CD4-positive, alpha-beta T cell (primary cell): ENCODE measurements around the gene TENT4A. TPM values are rescaled to one million over a fixed set of nuclear protein-coding genes. Genes with fewer than 3 reads are reported as not detected.
"Not testable (repeated sequence)": the region's sequence is repeated elsewhere in the genome, so short reads cannot be mapped to it uniquely, and the experiment has no call there.

Experiments
- ATAC-seq: fragments of 200-7000 bp; cut with Tn5 transposase; one replicate; pipeline ENCODE4 v1.10.0; 2022; ENCODE audit warnings: mild to moderate bottlenecking; ENCODE audit not compliant: poor library complexity
- CTCF ChIA-PET: fragments of 350-600 bp; sonication (Branson Sonifier 250); formaldehyde crosslinking; loops from one replicate; lab custom pipeline; 2021; ENCODE audit warnings: antibody characterized with exemption, inconsistent platforms; lab: Charles Lee
- POLR2A ChIA-PET: fragments of 350-600 bp; sonication (Branson Sonifier 250); formaldehyde crosslinking; loops from one replicate; lab custom pipeline; 2021; ENCODE audit warnings: antibody characterized with exemption, inconsistent platforms; lab: Charles Lee
- DNase-seq, 14 experiments: peaks; one replicate each; pipeline ENCODE4 v3.0.0-alpha.2; 2013 to 2020; ENCODE audit warnings: mixed read lengths in 2 of 14
- H3K27ac ChIP-seq, 2 donors: one replicate each; pipeline versions ENCODE4 v1.5.1 to v1.7.0; 2013; ENCODE audit warnings: low read length in 2 of 2, low read depth in 1 of 2, mild to moderate bottlenecking in 1 of 2
- H3K27me3 ChIP-seq, 2 experiments: 1 replicate in 1 of 2; 2 replicates in 1 of 2; pipeline versions ENCODE4 v1.6.1 to v1.7.0; 2013; ENCODE audit warnings: low read length in 2 of 2, control low read depth in 1 of 2, mild to moderate bottlenecking in 1 of 2, moderate library complexity in 1 of 2; ENCODE audit not compliant: insufficient read depth in 2 of 2, control insufficient read depth in 1 of 2
- H3K36me3 ChIP-seq: one replicate; pipeline ENCODE4 v1.6.1; 2013; ENCODE audit warnings: low read length, control low read depth; ENCODE audit not compliant: insufficient read depth
- H3K4me1 ChIP-seq: one replicate; pipeline ENCODE4 v1.6.1; 2013; ENCODE audit warnings: low read length, control low read depth; ENCODE audit not compliant: insufficient read depth
- H3K4me3 ChIP-seq: one replicate; pipeline ENCODE4 v1.5.1; 2013; ENCODE audit warnings: mild to moderate bottlenecking, low read length, moderate library complexity
- H3K9me3 ChIP-seq, 2 experiments: 1 replicate in 1 of 2; 2 replicates in 1 of 2; pipeline versions ENCODE4 v1.6.1 to v1.7.0; 2013; ENCODE audit warnings: low read length in 2 of 2, mild to moderate bottlenecking in 2 of 2, control low read depth in 1 of 2, moderate library complexity in 1 of 2; ENCODE audit not compliant: control insufficient read depth in 1 of 2, insufficient read depth in 1 of 2
- H3K27ac Mint-ChIP-seq: one replicate; pipeline ENCODE4 v1.8.0; 2020; ENCODE audit warnings: mixed read lengths
- H3K27me3 Mint-ChIP-seq: one replicate; pipeline ENCODE4 v1.8.0; 2021; ENCODE audit warnings: mixed read lengths
- H3K36me3 Mint-ChIP-seq: one replicate; pipeline ENCODE4 v1.8.0; 2021; ENCODE audit warnings: low read depth, mixed read lengths
- H3K4me1 Mint-ChIP-seq: one replicate; pipeline ENCODE4 v1.8.0; 2021; ENCODE audit warnings: low read depth, mixed read lengths
- H3K4me3 Mint-ChIP-seq: one replicate; pipeline ENCODE4 v1.8.0; 2020; ENCODE audit warnings: mild to moderate bottlenecking, mixed read lengths
- H3K9me3 Mint-ChIP-seq: one replicate; pipeline ENCODE4 v1.8.0; 2020; ENCODE audit warnings: mixed read lengths
- intact Hi-C, 2 experiments: fragments of 100-400 bp; cut with DNase I in 1 of 2; cut with micrococcal nuclease in 1 of 2; formaldehyde crosslinking; loops; one replicate each; pipeline versions ENCODE4 v1.15.1 to v1.9.0; 2023 to 2025; cut with DNase I, micrococcal nuclease
- total RNA-seq, 174 experiments: library from RNA in 2 of 174; stranded (reverse) in 2 of 174; gene quantifications; one replicate each; pipeline ENCODE4 v1.2.3 and lab custom pipeline; 2021 to 2026
- TF ChIP-seq, protein P1 (sequence below): fragments of 200-600 bp; IDR thresholded peaks from one replicate; pipeline ENCODE4 v1.8.0; 2022; ENCODE audit warnings: antibody characterized with exemption, mild to moderate bottlenecking

Gene TENT4A
- total RNA-seq, 2 experiments from 2014 or later = 49.2 to 51.9 TPM

DNA sequence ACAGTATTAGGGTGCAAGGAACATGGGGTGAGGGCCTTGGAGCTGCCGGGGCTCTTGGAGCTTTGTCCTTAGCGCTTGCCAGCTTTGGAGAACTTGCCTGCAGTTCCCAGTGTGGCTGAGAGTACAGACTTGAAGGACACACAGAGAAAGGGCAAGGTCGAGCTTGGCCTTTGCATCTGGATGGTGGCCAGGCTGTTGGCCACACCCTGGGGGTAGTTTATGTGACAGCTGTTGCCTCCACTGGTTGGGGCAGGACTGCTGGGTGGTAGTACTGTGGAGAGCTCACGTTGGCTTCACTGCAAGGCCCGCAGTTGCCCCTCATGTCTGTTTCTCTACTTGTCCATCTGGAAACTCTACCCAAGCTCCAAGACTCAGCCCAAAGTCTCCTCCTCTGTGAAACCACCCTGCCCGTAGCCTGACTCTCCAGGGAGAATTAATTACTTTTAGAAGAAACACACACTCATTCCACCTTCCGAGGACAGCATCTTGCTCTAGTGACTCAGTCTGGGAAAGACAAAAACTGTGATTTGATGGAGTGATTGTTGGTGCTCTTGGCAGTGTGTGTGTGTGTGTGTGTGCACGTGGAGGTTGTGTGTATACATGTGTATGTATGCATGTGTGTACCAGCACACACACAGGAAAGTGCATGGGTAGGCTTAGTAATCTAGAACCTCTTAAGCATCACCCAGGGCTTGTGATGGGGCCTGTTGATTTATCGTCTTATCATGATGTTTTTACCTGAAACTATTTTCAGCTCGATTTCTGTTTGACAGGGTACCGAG, 57.8 kb downstream of the TENT4A start:
- Mint-ChIP-seq H3K36me3 (no peaks in the 10 kb centered on the region), H3K27me3 (peaks cover 11% of the 10 kb centered on the region), H3K4me1 (peaks cover 6% of the 10 kb centered on the region), H3K9me3 (no peaks in the 10 kb centered on the region), H3K4me3 (no peak overlapping the region), H3K27ac (no peak overlapping the region)
- DNase-seq (no peak), ATAC-seq (no peak)
- Histone ChIP-seq H3K36me3 (no peaks in the 10 kb centered on the region), H3K4me3 (no peak overlapping the region), H3K4me1 (peaks cover 13% of the 10 kb centered on the region), H3K27me3 (peaks cover 8 to 9% of the 10 kb centered on the region in 2 experiments), H3K9me3 (peaks cover 0 to 7% of the 10 kb centered on the region in 2 experiments), H3K27ac (no peak overlapping the region)
- POLR2A ChIA-PET = no interaction called here
- CTCF ChIA-PET = interaction anchor here (0.6 kb wide), 1 partner anchor 321 kb away, joined by 5 read pairs; no protein-coding TSS in a partner anchor
- TF ChIP-seq, protein P1, sequence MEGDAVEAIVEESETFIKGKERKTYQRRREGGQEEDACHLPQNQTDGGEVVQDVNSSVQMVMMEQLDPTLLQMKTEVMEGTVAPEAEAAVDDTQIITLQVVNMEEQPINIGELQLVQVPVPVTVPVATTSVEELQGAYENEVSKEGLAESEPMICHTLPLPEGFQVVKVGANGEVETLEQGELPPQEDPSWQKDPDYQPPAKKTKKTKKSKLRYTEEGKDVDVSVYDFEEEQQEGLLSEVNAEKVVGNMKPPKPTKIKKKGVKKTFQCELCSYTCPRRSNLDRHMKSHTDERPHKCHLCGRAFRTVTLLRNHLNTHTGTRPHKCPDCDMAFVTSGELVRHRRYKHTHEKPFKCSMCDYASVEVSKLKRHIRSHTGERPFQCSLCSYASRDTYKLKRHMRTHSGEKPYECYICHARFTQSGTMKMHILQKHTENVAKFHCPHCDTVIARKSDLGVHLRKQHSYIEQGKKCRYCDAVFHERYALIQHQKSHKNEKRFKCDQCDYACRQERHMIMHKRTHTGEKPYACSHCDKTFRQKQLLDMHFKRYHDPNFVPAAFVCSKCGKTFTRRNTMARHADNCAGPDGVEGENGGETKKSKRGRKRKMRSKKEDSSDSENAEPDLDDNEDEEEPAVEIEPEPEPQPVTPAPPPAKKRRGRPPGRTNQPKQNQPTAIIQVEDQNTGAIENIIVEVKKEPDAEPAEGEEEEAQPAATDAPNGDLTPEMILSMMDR = no peak
- intact Hi-C loops = no loop called here

DNA sequence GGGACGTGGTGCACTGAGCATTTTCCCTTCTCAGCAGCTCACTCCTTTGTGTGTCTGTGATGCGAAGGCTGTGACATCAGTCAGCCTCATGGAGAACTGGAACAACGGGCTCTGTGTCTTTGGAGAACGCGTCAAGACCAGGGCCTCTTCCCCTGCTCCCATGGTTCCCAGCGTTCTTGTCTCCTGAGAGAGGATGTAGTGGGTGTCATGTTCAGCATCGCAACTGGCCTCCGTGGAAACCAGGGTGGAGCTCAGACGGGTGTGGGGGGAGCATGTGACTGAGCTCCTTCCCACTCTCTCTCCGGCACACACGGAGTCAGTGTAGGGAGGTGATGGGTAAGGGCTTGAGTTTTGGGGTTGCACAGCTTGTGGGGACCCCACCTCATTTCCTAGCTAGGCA, 59.7 kb downstream of the TENT4A start:
- ATAC-seq (no peak), DNase-seq (no peak)
- no peak overlapping the region for H3K4me3 Mint-ChIP-seq
- ChIA-PET POLR2A (no interaction called here), CTCF (no interaction called here)
- intact Hi-C loops = no loop called here
- H3K9me3 Mint-ChIP-seq = no peaks in the 10 kb centered on the region
- Histone ChIP-seq H3K9me3 (peaks cover 0 to 7% of the 10 kb centered on the region in 2 experiments), H3K36me3 (no peaks in the 10 kb centered on the region), H3K27me3 (peaks cover 8 to 9% of the 10 kb centered on the region in 2 experiments), H3K4me3 (no peak overlapping the region), H3K27ac (no peak overlapping the region), H3K4me1 (peaks cover 5% of the 10 kb centered on the region)
- peaks cover 6% of the 10 kb centered on the region for H3K4me1 Mint-ChIP-seq
- peaks cover 11% of the 10 kb centered on the region for H3K27me3 Mint-ChIP-seq
- H3K36me3 Mint-ChIP-seq = no peaks in the 10 kb centered on the region
- no peak overlapping the region for H3K27ac Mint-ChIP-seq
- TF ChIP-seq, protein P1 = no peak

DNA sequence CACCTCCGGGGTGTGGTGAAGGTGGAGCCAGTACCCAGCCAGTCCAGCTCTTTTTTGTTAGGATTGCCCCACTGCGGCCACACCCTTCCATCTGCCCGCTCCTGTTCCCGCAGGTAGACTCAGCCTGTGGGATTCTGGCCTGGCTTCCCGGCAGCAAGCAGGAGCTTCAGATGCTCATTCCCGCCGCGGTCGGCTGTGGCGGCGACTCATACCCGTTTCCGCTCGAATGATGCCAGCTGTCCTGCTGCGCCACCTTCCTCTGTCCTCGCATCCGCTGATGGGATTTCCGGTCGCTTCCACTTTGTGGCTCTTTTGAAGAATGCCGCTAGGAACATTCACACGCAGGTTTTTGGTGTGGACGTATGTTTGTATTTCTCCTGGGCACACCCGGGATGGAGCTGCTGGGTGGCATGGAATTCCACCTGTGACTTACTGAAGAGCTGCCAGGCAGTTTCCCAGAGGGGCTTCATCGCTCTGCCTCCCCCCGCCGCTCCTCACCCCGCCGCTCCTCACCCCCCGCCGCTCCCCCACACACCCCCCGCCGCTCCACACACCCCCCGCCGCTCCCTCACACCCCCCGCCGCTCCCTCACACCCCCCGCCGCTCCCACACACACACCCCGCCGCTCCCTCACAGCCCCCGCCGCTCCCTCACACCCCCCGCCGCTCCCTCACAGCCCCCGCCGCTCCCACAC, 60.3 kb downstream of the TENT4A start:
- Mint-ChIP-seq H3K4me3 (no peak overlapping the region), H3K36me3 (no peaks in the 10 kb centered on the region), H3K27me3 (peaks cover 11% of the 10 kb centered on the region), H3K27ac (no peak overlapping the region), H3K9me3 (no peaks in the 10 kb centered on the region), H3K4me1 (peaks cover 6% of the 10 kb centered on the region)
- ATAC-seq (no peak), DNase-seq (no peak)
- H3K36me3 ChIP-seq = no peaks in the 10 kb centered on the region
- TF ChIP-seq, protein P1 = no peak
- H3K27me3 ChIP-seq = peaks cover 8 to 9% of the 10 kb centered on the region in 2 experiments
- peaks cover 5% of the 10 kb centered on the region for H3K4me1 ChIP-seq
- no peak overlapping the region for H3K4me3 ChIP-seq
- intact Hi-C loops = no loop called here
- CTCF ChIA-PET = no interaction called here
- POLR2A ChIA-PET = no interaction called here
- peaks cover 0 to 7% of the 10 kb centered on the region in 2 experiments for H3K9me3 ChIP-seq
- no peak overlapping the region for H3K27ac ChIP-seq

DNA sequence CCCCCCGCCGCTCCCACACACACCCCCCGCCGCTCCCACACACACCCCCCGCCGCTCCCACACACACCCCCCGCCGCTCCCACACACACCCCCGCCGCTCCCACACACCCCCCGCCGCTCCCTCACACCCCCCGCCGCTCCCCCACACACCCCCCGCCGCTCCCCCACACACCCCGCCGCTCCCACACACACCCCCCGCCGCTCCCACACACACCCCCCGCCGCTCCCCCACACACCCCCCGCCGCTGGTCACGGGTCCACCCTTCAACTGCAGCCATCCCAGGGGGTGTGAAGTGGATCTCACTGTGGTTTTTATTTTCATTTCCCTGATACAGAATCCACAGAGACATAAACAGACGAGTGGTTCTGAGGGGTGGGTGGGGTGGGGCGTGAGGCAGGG, 61.0 kb downstream of the TENT4A start:
- H3K4me1 ChIP-seq, H3K9me3 Mint-ChIP-seq, H3K4me3 Mint-ChIP-seq: not testable (repeated sequence)

More for the DNA sequence above, 61.0 kb downstream of the TENT4A start:
- H3K36me3 Mint-ChIP-seq, H3K9me3 ChIP-seq, ATAC-seq, POLR2A ChIA-PET, H3K27ac ChIP-seq, DNase-seq, H3K27ac Mint-ChIP-seq, CTCF ChIA-PET, H3K4me3 ChIP-seq, H3K36me3 ChIP-seq, H3K27me3 ChIP-seq, H3K4me1 Mint-ChIP-seq, intact Hi-C loops: not testable (repeated sequence)
- peaks cover 11% of the 10 kb centered on the region for H3K27me3 Mint-ChIP-seq
